Memory B cell (primary cell): Measurements from ENCODE around the gene DCLK2.

ENCODE experiments used
- ATAC-seq: fragments of 150-1000 bp; cut with Tn5 transposase; 2 replicates; pipeline ENCODE4 v1.10.0; 2021; ENCODE audit warnings: low read depth, mild to moderate bottlenecking, moderate library complexity
- DNase-seq, 2 donors: peaks; one replicate each; pipeline ENCODE4 v3.0.0; 2022; ENCODE audit warnings: low spot score in 2 of 2
- H3K27ac Mint-ChIP-seq: one replicate; pipeline ENCODE4 v1.8.0; 2022; ENCODE audit warnings: mild to moderate bottlenecking, moderate library complexity, mixed read lengths
- H3K27me3 Mint-ChIP-seq: one replicate; pipeline ENCODE4 v1.8.0; 2022; ENCODE audit warnings: mixed read lengths
- H3K36me3 Mint-ChIP-seq: one replicate; pipeline ENCODE4 v1.8.0; 2022; ENCODE audit warnings: mild to moderate bottlenecking, mixed read lengths
- H3K4me1 Mint-ChIP-seq: one replicate; pipeline ENCODE4 v1.8.0; 2022; ENCODE audit warnings: mixed read lengths
- H3K4me3 Mint-ChIP-seq: one replicate; pipeline ENCODE4 v1.8.0; 2022; ENCODE audit warnings: mild to moderate bottlenecking, moderate library complexity, mixed read lengths
- H3K9me3 Mint-ChIP-seq: one replicate; pipeline ENCODE4 v1.8.0; 2022; ENCODE audit warnings: mixed read lengths

The DCLK2 gene

GRCh38 chr4:150243932-150244331 lies 165.7 kb downstream of the DCLK2 start:
- Mint-ChIP-seq H3K9me3 (no peaks in the 10 kb centered on the region), H3K27ac (no peak overlapping the region), H3K4me3 (no peak overlapping the region), H3K36me3 (no peaks in the 10 kb centered on the region), H3K4me1 (no peaks in the 10 kb centered on the region), H3K27me3 (no peaks in the 10 kb centered on the region)
- ATAC-seq (no peak), DNase-seq (no peak)

DNA sequence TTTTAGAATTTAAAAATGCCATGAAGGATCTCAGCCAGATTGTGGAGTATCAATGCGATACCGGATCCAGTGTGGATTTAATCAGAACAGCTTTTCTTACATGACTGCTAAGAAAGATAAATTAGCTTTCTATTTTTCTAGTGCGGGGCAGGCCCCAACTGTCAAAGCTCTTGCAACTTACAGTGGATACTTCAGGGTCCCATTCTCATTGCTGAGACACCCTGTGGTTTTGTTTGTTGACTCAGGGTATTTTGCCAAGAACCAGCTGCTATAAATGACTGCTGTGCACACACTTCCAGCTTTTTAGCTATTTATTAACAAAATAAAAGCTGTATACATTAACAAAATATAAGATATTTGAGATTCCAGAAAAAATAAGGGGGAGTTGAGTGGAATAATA lies 166.4 kb downstream of the DCLK2 start:
- Mint-ChIP-seq H3K27ac (no peak overlapping the region), H3K9me3 (no peaks in the 10 kb centered on the region), H3K27me3 (no peaks in the 10 kb centered on the region), H3K36me3 (no peaks in the 10 kb centered on the region), H3K4me1 (no peaks in the 10 kb centered on the region), H3K4me3 (no peak overlapping the region)
- DNase-seq (no peak), ATAC-seq (no peak)

DNA sequence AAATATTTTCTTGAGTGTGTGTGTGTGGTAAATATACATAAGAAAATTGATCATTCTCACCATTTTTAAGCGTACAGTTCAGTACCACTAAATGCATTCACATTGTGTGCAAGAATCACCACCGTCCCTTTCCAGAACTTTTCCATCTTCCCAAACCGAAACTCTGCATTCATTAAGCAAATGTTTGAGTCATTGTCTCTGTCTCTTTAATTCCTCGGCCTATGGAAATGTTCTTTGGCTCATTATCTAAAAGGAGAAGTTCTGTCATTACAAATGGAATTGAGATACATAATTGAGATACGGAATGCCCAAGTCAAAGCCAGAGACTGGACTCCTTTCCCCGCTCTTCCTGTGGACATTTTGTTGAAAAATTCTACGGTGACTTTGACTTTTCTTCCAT lies 168.9 kb downstream of the DCLK2 start:
- DNase-seq, result no peak
- Mint-ChIP-seq H3K9me3 (no peaks in the 10 kb centered on the region), H3K27ac (no peak overlapping the region), H3K4me3 (no peak overlapping the region), H3K4me1 (no peaks in the 10 kb centered on the region), H3K36me3 (no peaks in the 10 kb centered on the region), H3K27me3 (no peaks in the 10 kb centered on the region)
- no peak for ATAC-seq

GRCh38 chr4:150248181-150248580 lies 169.9 kb downstream of the DCLK2 start:
- Mint-ChIP-seq H3K9me3 (no peaks in the 10 kb centered on the region), H3K4me3 (no peak overlapping the region), H3K4me1 (no peaks in the 10 kb centered on the region), H3K36me3 (no peaks in the 10 kb centered on the region), H3K27ac (no peak overlapping the region), H3K27me3 (no peaks in the 10 kb centered on the region)
- ATAC-seq (no peak), DNase-seq (no peak)

DNA sequence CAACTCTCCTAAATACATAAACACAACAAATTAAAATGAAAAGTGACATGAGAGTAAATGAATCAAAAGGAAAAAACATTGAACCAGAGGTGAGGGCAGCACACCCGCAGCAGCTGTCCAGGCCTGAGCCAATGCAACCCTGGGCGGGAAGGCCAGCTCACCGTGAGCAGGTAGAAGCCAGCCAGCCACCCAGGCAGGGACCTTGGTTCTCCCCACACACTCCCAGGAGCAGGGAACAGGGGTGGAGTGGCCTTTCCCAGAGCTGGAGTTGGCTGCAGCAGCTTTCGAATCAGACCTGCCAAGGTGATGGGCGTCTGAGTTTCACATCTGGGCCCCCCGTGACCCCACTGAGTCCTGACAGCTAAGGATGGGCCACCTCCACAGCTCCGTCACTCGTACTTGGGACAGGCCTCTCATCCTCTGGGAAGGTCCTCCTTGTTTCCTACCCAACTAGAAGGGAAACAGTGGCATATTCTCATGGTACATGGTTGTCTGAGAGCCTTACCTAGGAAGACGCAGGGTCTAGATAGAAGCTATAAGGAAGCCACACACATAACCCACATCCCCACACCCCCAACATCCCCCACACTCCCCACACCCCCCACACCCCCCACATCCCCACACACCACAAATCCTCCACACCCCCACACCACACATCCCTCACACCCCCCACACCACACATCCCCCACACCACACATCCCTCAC lies 172.2 kb downstream of the DCLK2 start:
- H3K4me1 Mint-ChIP-seq, result no peaks in the 10 kb centered on the region

GRCh38 chr4:150250998-150251651 lies 172.9 kb downstream of the DCLK2 start:
- Mint-ChIP-seq H3K36me3 (no peaks in the 10 kb centered on the region), H3K27me3 (no peaks in the 10 kb centered on the region), H3K27ac (no peak overlapping the region), H3K4me1 (no peaks in the 10 kb centered on the region), H3K4me3 (no peak overlapping the region), H3K9me3 (no peaks in the 10 kb centered on the region)
- no peak for ATAC-seq
- DNase-seq, result no peak

More for the DNA sequence above, 172.2 kb downstream of the DCLK2 start:
- Mint-ChIP-seq H3K27ac (no peak overlapping the region), H3K36me3 (no peaks in the 10 kb centered on the region), H3K27me3 (no peaks in the 10 kb centered on the region), H3K9me3 (no peaks in the 10 kb centered on the region), H3K4me3 (no peak overlapping the region)
- ATAC-seq (no peak), DNase-seq (no peak)

GRCh38 chr4:150251752-150252190 lies 173.5 kb downstream of the DCLK2 start:
- Mint-ChIP-seq H3K4me3 (no peak overlapping the region), H3K27me3 (no peaks in the 10 kb centered on the region), H3K4me1 (no peaks in the 10 kb centered on the region), H3K9me3 (no peaks in the 10 kb centered on the region), H3K36me3 (no peaks in the 10 kb centered on the region), H3K27ac (no peak overlapping the region)
- DNase-seq, result no peak
- no peak for ATAC-seq

GRCh38 chr4:150252306-150252705 lies 174.1 kb downstream of the DCLK2 start:
- H3K4me3 Mint-ChIP-seq, result no peak overlapping the region
- no peak overlapping the region for H3K27ac Mint-ChIP-seq
- H3K4me1 Mint-ChIP-seq, result no peaks in the 10 kb centered on the region
- H3K27me3 Mint-ChIP-seq, result no peaks in the 10 kb centered on the region
- no peaks in the 10 kb centered on the region for H3K36me3 Mint-ChIP-seq
- ATAC-seq, result no peak
- no peaks in the 10 kb centered on the region for H3K9me3 Mint-ChIP-seq
- no peak for DNase-seq

GRCh38 chr4:150252741-150253140 lies 174.5 kb downstream of the DCLK2 start:
- no peak overlapping the region for H3K27ac Mint-ChIP-seq
- H3K36me3 Mint-ChIP-seq, result no peaks in the 10 kb centered on the region
- H3K9me3 Mint-ChIP-seq, result no peaks in the 10 kb centered on the region
- ATAC-seq (no peak), DNase-seq (no peak)
- H3K4me3 Mint-ChIP-seq, result no peak overlapping the region
- H3K27me3 Mint-ChIP-seq, result no peaks in the 10 kb centered on the region
- no peaks in the 10 kb centered on the region for H3K4me1 Mint-ChIP-seq

DNA sequence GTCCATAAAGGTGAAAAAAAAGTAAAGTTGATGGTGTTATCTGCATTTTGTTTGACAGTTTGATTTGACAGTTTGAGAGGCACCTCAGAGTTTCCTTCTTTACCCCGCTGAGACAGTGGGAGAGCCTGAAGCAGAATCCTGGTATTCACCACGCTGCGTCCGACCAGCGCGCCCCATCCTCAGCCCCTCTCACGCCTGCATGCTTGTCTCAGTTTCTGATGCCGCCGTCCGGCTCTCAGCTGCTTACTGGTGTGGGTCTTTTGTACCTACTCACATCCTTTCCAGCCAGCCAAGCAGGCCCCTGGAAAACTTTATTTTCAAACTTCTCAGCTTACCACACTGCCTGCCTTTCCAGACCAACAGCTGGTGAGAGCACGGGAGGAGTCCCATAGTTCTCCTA lies 175.2 kb downstream of the DCLK2 start:
- no peak overlapping the region for H3K27ac Mint-ChIP-seq
- H3K4me1 Mint-ChIP-seq, result no peaks in the 10 kb centered on the region
- no peaks in the 10 kb centered on the region for H3K36me3 Mint-ChIP-seq
- H3K9me3 Mint-ChIP-seq, result no peaks in the 10 kb centered on the region
- DNase-seq (no peak), ATAC-seq (no peak)
- H3K27me3 Mint-ChIP-seq, result no peaks in the 10 kb centered on the region
- H3K4me3 Mint-ChIP-seq, result no peak overlapping the region

DNA sequence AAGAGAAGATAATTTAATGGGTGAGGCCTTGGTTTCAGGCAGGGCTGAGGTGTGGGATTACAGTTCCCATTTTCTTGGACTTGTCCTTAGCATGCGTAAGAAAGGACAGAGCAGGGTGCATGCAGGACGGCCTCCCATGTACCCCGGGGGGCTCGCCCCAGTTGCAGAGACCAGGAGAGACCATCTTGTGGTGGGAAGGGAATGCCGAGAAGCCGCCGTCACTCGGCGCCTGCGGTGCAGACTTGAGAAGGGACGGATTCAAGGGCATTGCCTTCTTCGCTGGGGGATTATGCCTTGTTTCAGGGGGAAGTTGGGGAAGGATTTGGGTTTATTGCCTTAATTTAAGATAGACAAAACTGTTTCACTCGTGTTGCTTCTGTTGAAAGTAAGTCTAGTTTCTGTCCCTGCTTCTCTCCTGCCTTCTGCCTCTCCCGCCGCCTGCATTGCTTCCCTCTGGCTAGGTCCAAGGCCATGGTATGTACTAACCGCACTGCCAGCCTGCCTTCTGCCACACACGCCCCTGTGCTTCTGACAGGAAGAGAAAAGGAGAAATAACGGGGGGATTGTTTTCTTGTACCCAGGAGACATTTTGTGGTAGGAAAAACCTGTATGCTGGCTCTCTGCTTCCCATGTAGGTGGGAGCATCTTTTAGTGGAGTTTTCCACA lies 175.9 kb downstream of the DCLK2 start:
- Mint-ChIP-seq H3K36me3 (no peaks in the 10 kb centered on the region), H3K4me3 (no peak overlapping the region), H3K27me3 (no peaks in the 10 kb centered on the region), H3K9me3 (no peaks in the 10 kb centered on the region), H3K4me1 (no peaks in the 10 kb centered on the region), H3K27ac (no peak overlapping the region)
- DNase-seq (no peak), ATAC-seq (no peak)

GRCh38 chr4:150255610-150256224 lies 177.5 kb downstream of the DCLK2 start:
- Mint-ChIP-seq H3K36me3 (no peaks in the 10 kb centered on the region), H3K4me3 (no peak overlapping the region), H3K4me1 (no peaks in the 10 kb centered on the region), H3K9me3 (no peaks in the 10 kb centered on the region), H3K27ac (no peak overlapping the region), H3K27me3 (no peaks in the 10 kb centered on the region)
- ATAC-seq (no peak), DNase-seq (no peak)

DNA sequence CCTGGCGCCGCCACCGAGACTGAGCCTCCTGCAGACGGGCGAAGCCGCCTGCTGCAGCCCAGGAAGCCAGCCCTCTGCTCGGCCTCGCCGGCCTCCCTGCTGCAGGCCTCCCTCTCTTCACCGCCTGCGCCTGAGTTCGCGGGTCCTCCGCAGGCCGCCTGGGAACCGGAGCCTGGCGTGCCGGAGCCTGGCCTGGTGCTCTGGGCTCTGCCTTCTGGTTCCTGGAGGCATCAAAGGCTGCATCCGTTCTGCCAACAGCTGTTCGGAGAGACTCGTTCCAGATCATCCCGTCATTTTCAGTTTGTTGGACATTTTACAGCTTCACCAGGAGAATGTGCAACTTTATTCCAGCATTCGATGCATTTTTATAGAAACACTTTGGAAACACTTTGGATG lies 178.0 kb downstream of the DCLK2 start:
- Mint-ChIP-seq H3K9me3 (no peaks in the 10 kb centered on the region), H3K4me1 (no peaks in the 10 kb centered on the region), H3K4me3 (no peak overlapping the region)

More for the DNA sequence above, 178.0 kb downstream of the DCLK2 start:
- Mint-ChIP-seq H3K36me3 (peaks cover 3% of the 10 kb centered on the region), H3K27me3 (no peaks in the 10 kb centered on the region), H3K27ac (no peak overlapping the region)
- ATAC-seq (no peak), DNase-seq (no peak)
